Fibroblast of lung (primary cell): Measurements from ENCODE around the gene ODAD4. TPM values are rescaled to one million over a fixed set of nuclear protein-coding genes. Genes with fewer than 3 reads are reported as not detected.
"Not testable (repeated sequence)": the region's sequence is repeated elsewhere in the genome, so short reads cannot be mapped to it uniquely, and the experiment has no call there.

ENCODE experiments used
- DNase-seq, 2 donors: peaks; one replicate each; pipeline versions ENCODE4 v3.0.0 to v3.0.0-alpha.2; 2010; ENCODE audit warnings: low read depth in 2 of 2
- H2AFZ ChIP-seq: 2 replicates; pipeline ENCODE4 v1.5.1; 2012; ENCODE audit warnings: low read length, control low read depth, inconsistent platforms
- H3K27ac ChIP-seq: 2 replicates; pipeline ENCODE4 v1.5.1; 2011; ENCODE audit warnings: low read length, control low read depth; ENCODE audit not compliant: insufficient read depth
- H3K27me3 ChIP-seq: 2 replicates; pipeline ENCODE4 v1.5.1; 2011; ENCODE audit warnings: mild to moderate bottlenecking, low read length; ENCODE audit not compliant: control insufficient read depth, insufficient read depth
- H3K36me3 ChIP-seq: 2 replicates; pipeline ENCODE4 v1.5.1; 2011; ENCODE audit warnings: low read length; ENCODE audit not compliant: control insufficient read depth, insufficient read depth
- H3K4me1 ChIP-seq: 2 replicates; pipeline ENCODE4 v1.5.1; 2011; ENCODE audit warnings: low read length; ENCODE audit not compliant: control insufficient read depth, insufficient read depth; ENCODE audit errors: extremely low read depth
- H3K4me2 ChIP-seq: 2 replicates; pipeline ENCODE4 v1.5.1; 2011; ENCODE audit warnings: low read length, control low read depth; ENCODE audit not compliant: insufficient read depth; ENCODE audit errors: extremely low read depth
- H3K4me3 ChIP-seq, 4 experiments: fragments of 200-600 bp in 1 of 4; sonication (generic) in 1 of 4; replicated peaks in 1 of 4; 2 replicates each; pipeline ENCODE4 v1.5.1; 2011 to 2016; ENCODE audit warnings: low read length in 4 of 4, low read depth in 3 of 4, mild to moderate bottlenecking in 3 of 4, control low read depth in 2 of 4, inconsistent platforms in 1 of 4, mixed read lengths in 1 of 4; ENCODE audit not compliant: insufficient read depth in 1 of 4; ENCODE audit errors: control extremely low read depth in 1 of 4
- H3K79me2 ChIP-seq: 2 replicates; pipeline ENCODE4 v1.5.1; 2012; ENCODE audit warnings: mild to moderate bottlenecking, low read length, inconsistent platforms; ENCODE audit not compliant: control insufficient read depth, insufficient read depth
- H3K9ac ChIP-seq: 2 replicates; pipeline ENCODE4 v1.5.1; 2011; ENCODE audit warnings: mild to moderate bottlenecking, low read length, control low read depth; ENCODE audit not compliant: insufficient read depth
- H3K9me3 ChIP-seq: 2 replicates; pipeline ENCODE4 v1.5.1; 2012; ENCODE audit warnings: low read depth, low read length; ENCODE audit not compliant: control insufficient read depth, insufficient read depth
- H4K20me1 ChIP-seq: 2 replicates; pipeline ENCODE4 v1.5.1; 2011; ENCODE audit warnings: low read length; ENCODE audit not compliant: control insufficient read depth, insufficient read depth; ENCODE audit errors: extremely low read depth
- CTCF ChIP-seq, 2 donors: IDR thresholded peaks in 1 of 2; conservative IDR thresholded peaks in 1 of 2; 1 replicate in 1 of 2; 2 replicates in 1 of 2; pipeline ENCODE4 v1.5.1; 2011 to 2012; ENCODE audit warnings: low read length in 2 of 2, control low read depth in 1 of 2, inconsistent platforms in 1 of 2, low read depth in 1 of 2, mild to moderate bottlenecking in 1 of 2
- EZH2 ChIP-seq: IDR thresholded peaks from 2 replicates; pipeline ENCODE4 v1.5.1; 2012; ENCODE audit warnings: low read length, control low read depth, mild to moderate bottlenecking; ENCODE audit errors: missing control alignments
- polyA plus RNA-seq, 2 donors: library from polyadenylated mRNA; depleted of rRNA in 1 of 2; stranded (reverse) in 1 of 2; unstranded in 1 of 2; fragments of >200 nt; gene quantifications; 2 replicates each; pipeline ENCODE4 v1.2.1, GENCODE V29; 2011 to 2012; ENCODE audit warnings: missing spikeins in 1 of 2
- total RNA-seq: library from RNA; depleted of rRNA; stranded (reverse); fragments of >200 nt; gene quantifications from 2 replicates; pipeline ENCODE4 v1.2.1, GENCODE V29; 2014

ODAD4 gene
- total and polyA plus RNA-seq, 2 donors (not counting 1 experiment from before 2014, with no cell fraction given) = 0.36 to 0.99 TPM

- Histone ChIP-seq H3K79me2 (peaks cover 88% of the 10 kb centered on the region), H2AFZ (no peak overlapping the region), H3K27me3 (no peaks in the 10 kb centered on the region), H3K9ac (no peak overlapping the region), H3K36me3 (peaks cover 4% of the 10 kb centered on the region), H3K4me2 (no peak overlapping the region), H3K4me1 (peaks cover 12% of the 10 kb centered on the region), H3K9me3 (no peaks in the 10 kb centered on the region), H3K4me3 (no peak overlapping the region), H3K27ac (no peak overlapping the region), H4K20me1 (no peaks in the 10 kb centered on the region)
- DNase-seq = no peak
- TF ChIP-seq EZH2 = no peak
- no peak for TF ChIP-seq CTCF (conservative IDR thresholded peaks at IDR 0.05 in 1 of 2, IDR thresholded peaks at IDR 0.05 in 1 of 2; ENCODE audit: low read depth in 1 of 2, low read length in 2 of 2)
Measured at GRCh38 chr17:42005166-42005565, 74.7 kb downstream of the ODAD4 start.

- TF ChIP-seq CTCF (conservative IDR thresholded peaks at IDR 0.05 in 1 of 2, IDR thresholded peaks at IDR 0.05 in 1 of 2; ENCODE audit: low read depth in 1 of 2, low read length in 2 of 2) (peak in 1 of 2 donors; percentile 15), EZH2 (no peak)
- DNase-seq = no peak
- Histone ChIP-seq H3K4me3 (no peak overlapping the region), H3K9ac (no peak overlapping the region), H3K27ac (no peak overlapping the region), H3K4me2 (no peak overlapping the region), H2AFZ (no peak overlapping the region), H3K27me3 (no peaks in the 10 kb centered on the region), H3K36me3 (peaks cover 1% of the 10 kb centered on the region), H4K20me1 (no peaks in the 10 kb centered on the region), H3K79me2 (peaks cover 93% of the 10 kb centered on the region), H3K9me3 (no peaks in the 10 kb centered on the region), H3K4me1 (peaks cover 6% of the 10 kb centered on the region)
Measured at GRCh38 chr17:42009170-42009569, 78.8 kb downstream of the ODAD4 start.

- H4K20me1 ChIP-seq, H3K36me3 ChIP-seq, H3K4me1 ChIP-seq, H3K9ac ChIP-seq, H3K4me3 ChIP-seq, H3K9me3 ChIP-seq, H3K4me2 ChIP-seq, H3K27me3 ChIP-seq, H2AFZ ChIP-seq: not testable (repeated sequence)
- peak; percentile 50 to 52 for DNase-seq
- Histone ChIP-seq H3K79me2 (peaks cover 93% of the 10 kb centered on the region), H3K27ac (peak overlapping the region; percentile 34)
Measured at GRCh38 chr17:42010266-42010680, 79.9 kb downstream of the ODAD4 start.
